ENCODE results near the gene TJP3. TPM values are rescaled to one million over a fixed set of nuclear protein-coding genes. Genes with fewer than 3 reads are reported as not detected.
A peak's percentile ranks its signal among the peaks of the same experiment; 100 is the strongest.

The TJP3 gene
- total RNA-seq, 1 donor from 2014 or later = 2.0 TPM

- Mint-ChIP-seq H3K9me3 (ENCODE audit: unreplicated experiment) (peaks cover 22% of the 10 kb centered on the region), H3K4me1 (ENCODE audit: low read depth, unreplicated experiment) (no peaks in the 10 kb centered on the region), H3K27me3 (ENCODE audit: low read depth, unreplicated experiment) (peaks cover 20% of the 10 kb centered on the region), H3K4me3 (ENCODE audit: unreplicated experiment) (peak overlapping the region; percentile 47), H3K36me3 (ENCODE audit: low read depth, unreplicated experiment) (peaks cover 9% of the 10 kb centered on the region), H3K27ac (ENCODE audit: unreplicated experiment) (no peak overlapping the region)
- Histone ChIP-seq H3K4me2 (ENCODE audit: low read length) (no peak overlapping the region), H2AFZ (ENCODE audit: low read depth, low read length) (no peak overlapping the region), H4K20me1 (ENCODE audit: insufficient read depth, low read length) (no peaks in the 10 kb centered on the region), H3K4me3 (ENCODE audit: insufficient read depth, low read depth, low read length) (no peak overlapping the region), H3K9ac (ENCODE audit: low read length) (no peak overlapping the region), H3K4me1 (ENCODE audit: insufficient read depth, low read length) (no peaks in the 10 kb centered on the region), H3K27ac (ENCODE audit: low read depth, low read length) (no peak overlapping the region), H3K9me3 (ENCODE audit: insufficient read depth, low read depth, low read length) (peaks cover 22% of the 10 kb centered on the region), H3K36me3 (ENCODE audit: insufficient read depth, low read length) (no peaks in the 10 kb centered on the region), H3K79me2 (ENCODE audit: insufficient read depth, low read length) (no peaks in the 10 kb centered on the region), H3K27me3 (ENCODE audit: insufficient read depth, low read length) (peaks cover 7% of the 10 kb centered on the region)
- DNase-seq (ENCODE audit: low read depth) (no peak), FAIRE-seq (no peak)
- TF ChIP-seq CTCF (IDR thresholded peaks at IDR 0.05; ENCODE audit: insufficient read depth, low read depth, low read length) (no peak), EZH2 (IDR thresholded peaks at IDR 0.05; ENCODE audit: insufficient read depth, low read length) (no peak)
Measured at GRCh38 chr19:3784607-3785450, 76.6 kb downstream of the TJP3 start.

- no peaks in the 10 kb centered on the region for H3K4me1 Mint-ChIP-seq (ENCODE audit: low read depth, unreplicated experiment)
- H3K4me2 ChIP-seq (ENCODE audit: low read length) = peak overlapping the region; percentile 11
Measured at GRCh38 chr19:3785451-3785937, 77.3 kb downstream of the TJP3 start.

More at GRCh38 chr19:3785451-3785937, 77.3 kb downstream of the TJP3 start:
- peaks cover 10% of the 10 kb centered on the region for H3K27me3 ChIP-seq (ENCODE audit: insufficient read depth, low read length)
- FAIRE-seq (no peak), DNase-seq (ENCODE audit: low read depth) (no peak)
- H3K79me2 ChIP-seq (ENCODE audit: insufficient read depth, low read length) = no peaks in the 10 kb centered on the region
- no peak overlapping the region for H2AFZ ChIP-seq (ENCODE audit: low read depth, low read length)
- no peak overlapping the region for H3K27ac ChIP-seq (ENCODE audit: low read depth, low read length)
- H3K36me3 Mint-ChIP-seq (ENCODE audit: low read depth, unreplicated experiment) = peaks cover 9% of the 10 kb centered on the region
- H3K27ac Mint-ChIP-seq (ENCODE audit: unreplicated experiment) = no peak overlapping the region
- TF ChIP-seq CTCF (IDR thresholded peaks at IDR 0.05; ENCODE audit: insufficient read depth, low read depth, low read length) (no peak), EZH2 (IDR thresholded peaks at IDR 0.05; ENCODE audit: insufficient read depth, low read length) (no peak)
- peaks cover 25% of the 10 kb centered on the region for H3K9me3 ChIP-seq (ENCODE audit: insufficient read depth, low read depth, low read length)
- no peaks in the 10 kb centered on the region for H3K4me1 ChIP-seq (ENCODE audit: insufficient read depth, low read length)
- peaks cover 26% of the 10 kb centered on the region for H3K27me3 Mint-ChIP-seq (ENCODE audit: low read depth, unreplicated experiment)
- no peak overlapping the region for H3K9ac ChIP-seq (ENCODE audit: low read length)
- H3K9me3 Mint-ChIP-seq (ENCODE audit: unreplicated experiment) = peaks cover 28% of the 10 kb centered on the region
- H3K4me3 Mint-ChIP-seq (ENCODE audit: unreplicated experiment) = no peak overlapping the region
- H3K36me3 ChIP-seq (ENCODE audit: insufficient read depth, low read length) = no peaks in the 10 kb centered on the region
- no peak overlapping the region for H3K4me3 ChIP-seq (ENCODE audit: insufficient read depth, low read depth, low read length)
- H4K20me1 ChIP-seq (ENCODE audit: insufficient read depth, low read length) = no peaks in the 10 kb centered on the region

All from astrocyte (in vitro differentiated cells and primary cell).